T1000 (cell line): ENCODE measurements around the gene SLC47A2.

ENCODE experiments used
- DNase-seq: peaks from one replicate; lab custom pipeline; 2025; ENCODE audit warnings: mixed read lengths; lab: John Stamatoyannopoulos, UW

Gene SLC47A2

DNA sequence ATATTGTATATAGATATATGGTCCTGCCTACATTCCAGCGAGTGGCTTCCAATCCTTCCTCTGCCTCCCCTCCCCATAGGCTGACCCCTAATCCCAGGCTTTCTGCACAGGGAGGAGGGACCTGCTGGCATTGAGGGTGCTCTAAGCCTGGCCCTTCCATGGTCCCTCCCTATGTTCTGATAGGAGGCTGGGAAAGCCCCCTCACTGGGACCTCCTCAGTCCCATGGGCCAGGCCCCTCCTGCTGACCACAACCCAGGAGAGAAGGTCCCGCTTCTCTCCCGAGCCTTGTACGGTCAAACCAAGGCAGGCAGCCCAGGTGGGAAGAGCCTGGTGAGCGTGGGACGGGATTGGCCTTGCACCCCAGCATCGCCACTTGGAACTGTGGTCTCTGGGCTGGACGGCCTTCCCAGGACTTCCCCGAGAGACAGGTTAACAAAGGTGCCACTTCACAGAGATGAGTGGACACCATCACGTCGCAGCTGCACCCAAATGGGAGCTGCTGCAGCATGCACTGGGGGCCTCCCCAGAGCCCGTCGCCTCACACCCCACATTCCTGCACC, 30.9 kb upstream of the SLC47A2 start:
- no peak for DNase-seq

DNA sequence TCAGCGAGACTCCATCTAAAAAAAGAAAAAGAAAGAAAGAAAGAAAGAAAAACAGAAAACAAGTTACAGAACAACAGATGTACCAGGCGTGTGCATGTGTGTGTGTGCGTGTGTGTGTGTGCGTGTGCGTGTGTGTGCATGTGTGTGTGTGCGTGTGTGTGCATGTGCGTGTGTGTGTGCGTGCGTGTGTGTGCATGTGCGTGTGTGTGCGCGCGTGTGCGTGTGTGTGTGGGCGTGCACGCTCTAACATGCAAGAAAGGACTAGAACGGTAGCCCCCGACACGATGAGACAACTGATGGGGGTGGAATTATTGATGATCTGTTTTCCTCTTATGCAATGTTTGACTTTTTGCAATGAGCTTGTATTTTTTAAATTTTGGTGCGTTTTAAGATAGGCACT, 30.1 kb upstream of the SLC47A2 start:
- DNase-seq, result no peak

DNA sequence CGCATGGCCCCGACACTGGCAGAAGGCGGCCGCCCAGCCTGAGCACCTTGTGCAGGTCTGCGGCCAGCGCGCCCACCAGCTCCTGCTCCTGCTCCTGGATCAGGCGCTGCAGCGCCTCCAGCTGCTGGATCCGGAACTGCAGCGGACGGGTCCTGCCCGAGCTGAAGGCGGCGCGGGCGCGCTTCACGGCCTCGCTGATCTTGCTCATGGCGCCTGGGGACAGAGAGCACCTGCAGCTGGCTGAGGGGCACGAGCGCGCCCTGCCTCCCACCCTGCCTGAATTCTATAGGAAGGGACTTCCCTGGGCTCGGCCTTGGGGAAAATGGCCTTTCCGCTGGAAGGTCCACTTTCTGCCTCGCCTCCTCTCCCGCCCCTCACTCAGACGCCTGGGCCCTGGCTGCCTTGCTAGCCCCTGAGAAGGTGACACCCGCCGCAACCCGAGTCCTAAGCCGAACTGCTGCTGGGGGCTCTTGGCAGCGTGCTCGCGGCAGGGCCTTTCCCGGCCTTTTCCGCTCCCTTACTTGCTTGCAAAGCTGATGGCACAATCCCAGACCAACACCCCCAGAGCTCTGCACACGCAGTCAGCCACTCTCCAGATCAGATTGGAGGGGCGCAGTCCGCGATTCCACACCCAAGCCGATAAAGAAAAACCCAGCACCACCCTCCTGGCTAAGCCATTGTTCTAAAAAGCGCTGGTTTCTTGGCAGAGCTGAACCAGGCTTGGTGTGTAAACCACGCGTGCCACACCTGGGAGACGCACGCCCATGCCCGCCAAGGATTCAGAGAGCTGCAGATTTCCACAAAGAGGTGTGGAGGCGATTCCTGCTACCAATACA, 28.8 kb upstream of the SLC47A2 start:
- DNase-seq, result no peak

DNA sequence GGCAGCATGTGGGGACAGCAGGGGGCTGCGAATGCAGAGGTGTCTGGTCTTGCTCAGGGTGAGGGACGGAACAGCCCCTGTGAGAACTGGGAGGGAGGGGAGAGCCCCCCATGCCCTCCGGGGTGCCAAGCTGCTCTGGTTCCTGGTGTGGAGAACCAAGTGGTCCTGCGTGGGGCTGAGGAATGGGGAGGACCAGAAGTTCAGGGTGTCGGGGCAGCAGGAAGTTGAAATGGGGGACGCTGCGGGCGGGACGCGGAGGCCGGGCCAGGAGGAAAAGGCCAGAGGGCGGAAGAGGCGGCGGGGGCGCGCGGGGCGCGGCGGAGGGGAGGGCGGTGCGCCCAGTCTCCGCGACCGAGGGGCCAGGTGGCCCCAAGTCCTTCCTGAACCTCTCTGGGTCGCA, 28.1 kb upstream of the SLC47A2 start:
- no peak for DNase-seq

DNA sequence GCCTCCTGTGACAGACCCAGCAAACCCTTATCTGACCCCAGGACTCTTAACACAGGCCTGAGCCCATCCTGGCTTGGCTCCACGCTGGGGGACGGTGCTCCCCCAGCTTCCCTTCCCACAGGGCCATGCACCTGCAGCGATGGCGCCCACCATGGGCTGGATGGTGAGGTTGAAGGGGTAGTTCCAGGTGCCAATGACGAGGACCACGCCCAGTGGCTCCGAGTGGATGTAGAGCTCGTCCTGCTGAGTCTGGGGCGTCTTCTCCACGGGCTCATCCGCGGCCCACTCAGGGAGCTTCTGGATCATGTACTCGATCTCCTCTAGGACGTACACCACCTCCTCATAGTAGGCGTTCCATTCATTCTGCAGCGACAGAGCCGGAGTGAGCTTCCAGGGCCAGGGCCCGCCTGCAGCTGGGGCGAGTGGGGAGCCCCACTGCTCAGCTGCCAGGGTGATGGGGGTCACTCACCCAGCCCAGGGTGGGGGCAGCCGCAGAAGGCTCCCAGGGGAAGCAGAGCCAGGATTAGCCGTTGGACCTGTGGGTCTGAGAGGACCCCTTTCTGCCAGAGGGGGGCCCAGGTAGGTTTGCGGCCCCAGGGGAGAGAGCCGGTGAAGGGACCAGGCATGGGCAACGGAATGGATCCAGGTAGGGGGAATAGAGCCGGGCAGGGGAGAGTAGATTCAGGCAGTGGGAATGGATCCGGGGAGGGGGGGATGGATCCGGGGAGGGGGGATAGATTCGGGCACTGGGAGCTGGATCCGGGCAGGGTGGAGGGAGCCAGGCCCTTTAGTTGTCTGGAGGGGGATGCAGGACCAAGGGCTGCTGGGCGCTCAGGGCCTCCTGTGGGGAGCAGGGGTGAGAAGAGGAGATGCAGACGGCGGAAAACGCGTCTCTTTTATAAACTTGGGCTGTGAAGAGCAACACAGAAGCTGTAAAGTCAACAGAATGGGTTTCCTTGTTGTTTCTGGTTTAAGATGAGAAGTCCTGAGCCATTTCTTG, 27.0 kb upstream of the SLC47A2 start:
- DNase-seq, result no peak

DNA sequence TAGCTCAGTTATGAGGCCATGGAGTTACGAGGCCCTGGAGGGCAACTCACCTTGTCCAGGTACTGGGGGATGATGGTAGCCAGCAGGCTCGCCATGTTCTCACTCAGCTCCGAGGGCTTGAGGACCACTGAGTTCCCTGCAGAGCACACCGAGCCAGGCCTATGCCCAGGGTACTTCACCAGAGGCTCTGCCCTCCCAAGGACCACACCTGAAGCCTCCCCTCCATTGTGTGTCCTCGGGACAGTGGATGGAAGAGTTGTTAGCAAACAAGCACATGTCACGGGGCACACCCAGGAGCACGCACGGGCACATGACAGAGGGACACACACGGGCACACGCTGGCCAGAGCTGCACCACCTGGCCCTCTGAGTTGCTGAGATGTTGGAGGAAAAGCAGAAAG, 26.1 kb upstream of the SLC47A2 start:
- DNase-seq, result no peak

DNA sequence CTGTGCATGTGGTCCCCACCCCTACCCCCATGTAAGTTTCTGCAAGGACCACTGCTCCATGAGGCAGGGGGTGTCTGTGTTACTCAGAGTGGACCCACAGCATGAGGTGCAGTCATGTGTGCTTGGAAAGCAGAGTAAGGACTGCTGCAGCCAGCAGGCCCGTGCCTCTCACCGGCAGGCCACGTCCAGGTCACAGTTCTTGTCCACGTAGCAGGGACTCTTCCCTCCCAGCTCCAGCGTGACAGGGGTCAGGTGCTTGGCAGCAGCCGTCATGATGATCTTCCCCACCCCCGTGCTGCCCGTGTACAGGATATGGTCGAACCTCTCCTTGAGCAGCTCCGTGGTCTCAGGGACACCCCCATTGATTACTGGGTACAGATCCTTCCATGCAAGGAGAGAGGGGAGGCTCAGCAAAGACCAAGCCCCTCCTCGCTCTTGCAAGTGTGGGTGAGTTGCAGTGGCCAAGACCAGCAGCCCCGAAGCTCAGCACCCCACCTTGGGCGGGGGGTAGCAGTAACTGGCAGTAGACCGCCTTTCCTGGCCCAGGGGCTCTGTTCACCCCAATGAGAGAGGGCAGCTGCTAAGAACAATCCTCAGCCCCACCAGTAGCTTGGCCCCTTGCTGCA, 25.6 kb upstream of the SLC47A2 start:
- no peak for DNase-seq

DNA sequence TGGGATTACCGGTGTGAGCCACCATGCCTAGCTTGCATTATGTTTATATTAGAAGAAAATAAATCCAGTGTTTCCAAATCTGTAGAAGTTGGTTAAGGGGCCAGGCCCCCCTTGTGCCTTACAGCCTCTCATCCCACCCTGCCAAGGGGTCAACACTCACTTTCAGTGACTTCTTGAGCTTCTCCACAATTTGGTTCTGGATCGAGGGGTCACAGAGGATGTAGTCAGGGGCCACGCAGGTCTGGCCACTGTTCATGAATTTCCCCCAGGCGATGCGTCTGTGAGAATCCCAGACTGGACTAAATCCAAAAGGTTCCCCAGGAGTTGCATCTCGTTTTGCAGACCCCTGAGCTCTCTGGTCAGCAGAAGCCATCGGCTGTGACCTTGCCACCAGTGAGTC, 24.5 kb upstream of the SLC47A2 start:
- no peak for DNase-seq

DNA sequence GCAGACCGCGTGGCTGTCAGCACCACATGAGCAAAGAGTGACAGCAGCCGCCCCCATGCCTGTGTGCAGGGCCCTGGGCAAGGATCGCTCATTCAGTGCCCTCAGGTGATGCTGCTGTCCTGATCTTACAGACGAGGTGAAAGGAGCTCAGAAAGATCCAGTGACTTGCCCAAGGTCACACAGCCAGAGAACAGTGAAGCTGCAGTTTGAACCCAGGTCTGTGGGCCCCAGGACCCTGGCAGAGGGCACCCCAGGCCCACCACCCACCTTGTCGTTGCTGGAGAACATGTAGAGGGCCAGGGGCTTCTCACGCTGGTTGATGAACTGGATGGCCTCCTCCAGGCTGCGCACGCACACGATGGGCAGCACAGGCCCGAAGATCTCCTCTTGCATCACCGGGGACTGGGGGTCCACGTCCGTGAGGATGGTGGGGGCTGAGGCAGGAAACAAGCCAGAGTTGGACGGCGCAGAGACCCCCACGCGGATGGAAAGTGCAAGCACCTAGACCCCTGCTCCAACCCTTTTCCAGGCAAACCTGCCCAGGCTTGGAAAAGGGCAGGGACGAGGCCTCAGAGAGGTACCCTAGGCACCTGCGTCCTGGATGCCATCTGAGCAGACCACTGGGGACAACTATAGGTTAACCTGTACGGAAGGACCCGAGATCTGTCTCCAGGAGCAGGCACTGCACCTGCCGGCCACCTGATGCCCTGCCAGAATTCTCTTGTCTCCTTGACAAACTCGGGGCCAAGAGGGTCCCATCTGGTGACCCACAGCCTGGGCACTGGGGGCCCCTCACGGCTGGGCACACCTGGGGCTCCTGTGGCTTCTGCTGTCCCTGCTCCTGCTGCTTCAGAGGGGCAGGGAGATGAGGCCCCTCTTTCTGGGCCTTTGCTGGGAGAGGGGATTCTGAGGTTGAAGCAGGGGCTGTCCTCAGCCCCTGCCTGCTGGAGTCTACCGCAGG, 23.1 kb upstream of the SLC47A2 start:
- no peak for DNase-seq

DNA sequence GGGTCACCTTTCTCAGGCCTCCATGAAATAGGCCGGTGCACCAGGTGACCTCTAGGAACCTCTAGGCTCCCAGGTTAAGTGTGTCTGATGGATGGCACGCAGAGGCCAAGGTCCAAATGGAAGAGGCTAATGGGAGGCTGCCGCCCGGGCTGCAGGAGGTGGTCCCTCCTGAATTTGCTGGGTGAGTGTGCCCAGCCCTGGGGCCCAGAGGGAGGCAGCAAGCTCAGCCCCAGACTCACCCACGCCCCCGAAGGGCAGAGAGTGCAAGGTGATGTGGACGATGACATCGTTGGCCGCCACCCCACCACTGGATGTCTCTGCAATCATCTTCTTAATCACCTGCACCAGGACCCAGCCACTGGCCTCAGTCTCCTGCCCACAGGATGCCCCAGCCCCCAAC, 22.4 kb upstream of the SLC47A2 start:
- DNase-seq, result no peak

DNA sequence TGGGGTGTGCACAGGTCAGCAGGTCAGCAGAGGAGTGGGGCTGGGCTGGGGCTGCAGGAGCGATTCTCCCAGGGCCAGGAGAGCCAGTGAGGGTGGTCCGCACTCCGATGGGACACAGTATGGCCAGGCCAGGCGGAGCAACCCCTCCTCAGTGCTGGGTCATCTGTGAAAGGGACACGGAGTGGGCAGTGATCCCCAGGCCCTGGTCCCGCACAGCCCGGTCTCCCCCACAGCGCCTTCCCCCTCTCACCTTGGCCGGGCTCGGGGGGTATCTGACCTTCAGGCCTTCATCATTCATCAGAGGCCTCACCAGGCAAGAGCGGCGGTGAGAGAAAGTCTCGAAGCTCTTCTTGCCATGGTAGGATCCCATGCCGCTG, 21.7 kb upstream of the SLC47A2 start:
- DNase-seq, result no peak

DNA sequence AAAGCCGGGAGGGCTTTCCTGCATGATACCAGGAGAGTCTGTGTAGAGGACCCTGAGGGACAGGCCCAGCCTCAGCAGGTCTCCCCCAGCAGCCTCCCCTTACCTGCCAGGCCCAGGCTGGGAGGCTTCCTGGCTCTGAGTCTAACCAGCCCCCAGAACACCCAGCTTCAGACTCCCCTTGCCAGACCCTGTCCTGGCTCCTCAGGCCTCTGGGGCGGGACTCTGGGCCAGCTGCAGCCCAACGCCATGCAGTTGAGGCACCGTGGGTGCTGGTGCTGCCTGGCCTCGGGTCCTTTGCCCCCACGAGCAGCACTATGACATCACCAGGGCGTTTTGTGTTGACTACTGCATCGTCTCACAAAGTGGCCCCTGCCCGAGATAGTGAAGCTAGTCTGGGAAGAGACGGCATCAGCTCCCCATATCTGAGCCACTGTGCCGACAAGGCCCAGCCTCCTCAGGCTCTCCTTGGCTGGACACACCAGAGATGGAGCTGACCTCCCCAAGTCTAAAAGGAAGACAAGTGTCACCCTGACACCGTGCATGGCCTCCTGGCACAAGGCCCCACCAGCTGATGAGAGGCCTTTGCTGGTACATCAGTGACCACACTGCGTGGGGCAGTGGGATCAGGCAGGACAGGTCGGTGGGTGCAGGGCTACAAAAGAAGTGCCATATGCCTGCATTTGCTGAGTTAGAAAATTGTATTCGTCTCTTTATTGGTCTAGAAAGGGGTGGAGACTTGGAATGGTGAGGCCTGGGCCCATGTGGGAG, 21.1 kb upstream of the SLC47A2 start:
- DNase-seq, result no peak

DNA sequence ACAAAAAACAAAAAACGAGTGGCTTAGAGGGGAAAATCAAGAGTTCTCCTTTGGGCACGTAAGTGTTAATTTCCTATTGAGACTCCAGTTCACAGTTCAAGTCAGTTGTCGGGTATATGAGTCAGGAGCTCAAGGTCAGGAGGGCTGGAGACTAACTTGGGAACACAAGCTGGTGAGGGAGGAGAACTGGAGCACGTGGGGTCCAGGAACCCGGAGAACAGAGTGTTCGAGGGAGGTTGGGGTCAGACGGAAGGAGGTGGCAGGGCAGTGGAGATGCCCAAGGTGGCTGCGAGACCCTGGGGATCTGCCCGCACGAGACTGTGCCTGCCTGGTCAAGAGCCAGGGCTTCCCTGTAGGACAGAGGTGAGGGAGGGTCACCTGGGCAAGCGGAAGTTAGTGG, 19.7 kb upstream of the SLC47A2 start:
- no peak for DNase-seq

DNA sequence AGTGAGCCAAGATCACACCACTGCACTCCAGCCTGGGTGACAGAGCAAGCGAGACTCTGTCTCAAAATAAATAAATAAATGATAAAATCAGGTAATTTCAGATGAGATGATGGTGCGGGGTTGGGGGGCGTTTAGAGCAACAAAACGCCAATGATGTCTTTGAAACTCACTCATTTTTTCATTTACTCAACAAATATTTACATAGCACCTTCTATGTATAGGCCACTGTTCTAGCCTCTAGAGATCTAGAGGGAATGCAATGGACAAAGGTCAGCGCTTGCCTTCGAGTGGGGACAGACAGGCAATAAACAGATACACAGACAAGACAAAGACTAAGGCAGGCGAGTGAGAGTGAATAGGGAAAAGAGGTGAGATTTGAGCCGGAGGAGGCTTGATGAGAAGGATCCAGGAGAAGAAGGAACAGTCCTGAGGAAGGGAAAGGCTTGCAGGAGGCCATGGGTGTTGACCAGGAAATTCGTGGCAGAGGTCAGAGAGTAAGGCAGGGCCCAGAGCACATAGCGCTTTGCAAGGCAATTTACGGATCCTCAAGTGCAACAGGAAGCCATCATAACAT, 17.7 kb upstream of the SLC47A2 start:
- DNase-seq, result no peak

DNA sequence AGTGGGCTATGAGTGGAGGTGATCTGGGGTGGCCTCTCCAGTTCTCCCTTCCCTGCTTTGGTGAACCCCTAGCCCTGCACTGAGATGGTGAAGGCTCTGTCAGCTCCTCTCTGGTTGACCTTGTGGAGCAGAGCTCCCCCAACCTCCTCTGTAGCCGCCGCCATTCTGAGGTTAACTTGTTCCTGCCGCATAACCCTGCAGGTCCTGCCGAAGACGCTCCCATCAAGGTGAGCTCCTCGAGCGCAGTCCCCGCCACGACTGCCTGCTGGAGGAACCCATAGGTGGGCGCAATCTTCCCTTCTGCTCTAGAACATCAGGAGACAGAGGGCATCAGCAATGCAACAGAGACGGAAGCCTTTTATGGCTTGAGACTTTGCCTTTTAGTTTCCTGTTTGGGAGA, 15.2 kb upstream of the SLC47A2 start:
- no peak for DNase-seq

DNA sequence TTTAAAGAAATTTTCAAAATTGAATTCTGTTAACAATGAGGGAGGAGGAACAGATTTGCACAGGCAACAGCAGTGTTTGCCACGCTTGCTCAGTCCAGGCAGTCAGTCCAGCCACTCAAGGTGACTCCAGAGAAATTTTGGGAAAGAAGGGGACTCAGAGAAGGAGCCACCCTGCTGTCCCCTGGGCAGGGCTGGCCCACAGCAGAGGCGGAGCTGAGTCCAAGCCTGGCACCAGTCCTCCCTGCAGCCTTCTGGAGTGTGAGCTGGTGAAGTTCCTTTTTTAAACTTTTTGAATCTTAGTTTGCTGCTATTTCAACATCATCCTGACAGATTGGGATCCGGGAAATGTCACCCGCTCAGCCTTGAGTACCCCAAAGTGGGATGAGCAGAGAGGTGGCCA, 14.5 kb upstream of the SLC47A2 start:
- no peak for DNase-seq

DNA sequence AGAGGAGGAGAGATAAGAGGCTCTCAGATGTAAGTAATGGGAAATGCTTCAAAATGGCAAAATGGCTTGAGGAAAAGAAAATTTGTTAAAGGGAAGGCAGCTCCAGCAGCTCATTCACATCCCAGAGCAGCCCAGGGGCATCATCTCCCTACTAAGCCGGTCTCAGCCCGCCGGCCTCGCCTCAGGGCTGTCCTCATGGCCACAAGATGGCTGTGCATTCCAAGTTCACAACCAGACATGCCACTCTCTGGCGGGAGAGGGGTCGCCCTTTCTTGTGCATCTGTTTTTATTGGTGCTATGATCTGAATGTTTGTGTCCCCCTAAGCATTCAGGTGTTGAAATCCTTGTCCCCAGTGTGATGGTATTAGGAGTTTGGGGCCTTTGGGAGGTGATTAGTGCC, 13.5 kb upstream of the SLC47A2 start:
- DNase-seq, result no peak

DNA sequence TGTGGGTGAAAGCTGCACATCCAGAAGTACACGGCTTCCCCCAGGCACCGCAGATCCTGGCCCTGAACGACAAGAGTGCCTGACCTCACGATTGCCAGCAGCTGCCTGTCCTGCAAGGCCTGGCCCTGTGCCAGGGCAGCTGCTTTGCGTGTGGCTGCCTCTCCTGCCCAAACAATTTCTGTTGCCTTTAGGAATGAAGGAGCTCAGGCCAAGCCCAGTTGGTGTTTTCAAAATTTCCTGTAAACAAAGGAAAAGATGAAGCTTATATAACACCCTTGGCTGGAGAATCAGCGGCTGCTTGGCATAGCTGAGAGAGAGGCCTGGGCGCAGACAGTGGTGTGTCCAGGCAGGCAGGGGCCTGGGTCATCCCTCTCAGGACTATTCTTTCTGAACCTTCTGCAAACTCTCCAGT, 11.7 kb upstream of the SLC47A2 start:
- no peak for DNase-seq

DNA sequence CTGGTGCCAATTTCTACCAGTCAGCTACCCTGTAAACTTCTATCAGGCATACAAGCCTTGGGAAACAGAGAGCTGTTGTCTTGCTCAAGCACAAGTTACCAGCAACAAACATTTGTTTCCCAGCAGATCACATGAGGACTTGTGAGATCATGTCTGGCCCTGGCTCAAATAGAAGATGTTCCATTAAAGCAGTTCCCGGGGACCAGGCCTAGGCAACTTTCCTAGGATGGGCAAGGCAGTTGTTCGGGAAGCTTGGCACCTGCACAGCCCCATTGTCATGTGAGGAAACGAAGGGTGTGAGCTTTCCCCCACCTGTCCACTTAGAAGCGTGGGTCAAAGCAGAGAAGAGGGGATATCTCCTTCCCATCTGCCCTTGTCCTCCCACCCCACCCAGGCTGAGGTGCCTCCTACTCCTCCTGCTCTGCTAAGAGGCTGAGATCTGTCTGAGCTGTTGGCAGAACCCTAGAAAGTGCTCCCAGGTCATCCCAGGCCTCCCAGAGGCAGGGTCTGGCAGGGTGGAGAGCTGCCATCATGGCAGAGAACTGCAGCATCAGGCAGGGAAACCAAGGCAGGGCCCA, 11.2 kb upstream of the SLC47A2 start:
- no peak for DNase-seq
